CD4-positive, alpha-beta T cell treated with Interferon alpha-2 for 1 hour (primary cell): ENCODE measurements around the gene ADISSP.

Experiments
- DNase-seq, 2 donors: peaks; one replicate each; pipeline ENCODE4 v3.0.0-alpha.2; 2020 to 2022

Gene ADISSP

DNA sequence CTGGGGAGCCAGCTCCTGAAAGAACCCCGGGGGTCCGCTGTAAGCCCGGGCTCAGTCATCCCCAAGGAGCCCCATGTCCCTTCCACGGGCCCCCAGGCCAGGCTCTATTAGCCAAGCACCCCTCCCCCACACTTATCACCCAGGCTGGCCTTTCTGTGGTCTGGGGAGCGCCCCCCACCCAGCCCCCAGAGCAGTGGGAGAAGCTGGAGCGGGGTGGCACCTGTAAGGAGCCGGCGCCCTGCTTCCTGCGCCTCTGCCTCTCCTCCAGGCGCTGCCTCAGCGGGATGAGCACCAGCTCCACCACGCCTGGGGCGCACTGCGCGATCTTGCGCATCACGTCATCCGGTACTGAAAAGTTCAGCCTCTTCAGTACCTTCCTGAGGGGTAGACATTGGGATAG lies 11.4 kb upstream of the ADISSP start:
- DNase-seq, result no peak

GRCh38 chr20:3777716-3778629 lies 10.4 kb upstream of the ADISSP start:
- peak; percentile 33 to 48 for DNase-seq

GRCh38 chr20:3777381-3777715 lies 9.8 kb upstream of the ADISSP start:
- DNase-seq, result no peak

DNA sequence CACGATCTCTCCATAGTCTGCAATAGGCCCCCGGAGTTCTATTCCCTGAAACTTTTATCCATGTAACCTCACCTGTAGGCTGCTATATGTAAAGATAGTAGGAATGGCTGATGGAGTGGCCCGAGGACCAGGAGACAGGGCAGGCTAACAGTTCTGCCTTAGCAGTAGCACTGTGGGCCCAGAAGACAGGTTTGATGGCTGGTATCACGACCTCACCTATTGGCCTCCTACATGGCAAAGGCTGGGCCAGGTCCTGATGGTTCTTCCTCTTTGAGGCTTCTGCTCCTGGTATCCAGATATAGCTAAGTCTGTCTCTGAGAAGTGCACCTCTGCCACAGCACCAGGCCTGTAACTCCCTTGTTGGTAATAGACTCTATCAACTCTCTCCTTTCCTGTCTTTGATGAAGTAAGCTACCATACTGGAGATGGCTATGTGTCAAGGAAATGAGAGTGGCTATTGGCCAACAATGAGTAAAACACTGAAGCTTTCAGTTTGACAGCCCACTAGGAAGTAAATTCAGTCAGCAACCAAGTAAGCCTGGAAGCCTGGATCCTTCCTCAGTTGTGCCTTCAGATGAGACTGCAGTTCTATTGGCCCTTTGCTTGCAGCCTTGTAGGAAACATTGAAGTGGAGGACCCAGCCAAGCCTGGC lies 8.0 kb upstream of the ADISSP start:
- DNase-seq, result no peak

- no peak for DNase-seq
These were observed 4.1 kb upstream of the ADISSP start for GRCh38 chr20:3771552-3772058.

DNA sequence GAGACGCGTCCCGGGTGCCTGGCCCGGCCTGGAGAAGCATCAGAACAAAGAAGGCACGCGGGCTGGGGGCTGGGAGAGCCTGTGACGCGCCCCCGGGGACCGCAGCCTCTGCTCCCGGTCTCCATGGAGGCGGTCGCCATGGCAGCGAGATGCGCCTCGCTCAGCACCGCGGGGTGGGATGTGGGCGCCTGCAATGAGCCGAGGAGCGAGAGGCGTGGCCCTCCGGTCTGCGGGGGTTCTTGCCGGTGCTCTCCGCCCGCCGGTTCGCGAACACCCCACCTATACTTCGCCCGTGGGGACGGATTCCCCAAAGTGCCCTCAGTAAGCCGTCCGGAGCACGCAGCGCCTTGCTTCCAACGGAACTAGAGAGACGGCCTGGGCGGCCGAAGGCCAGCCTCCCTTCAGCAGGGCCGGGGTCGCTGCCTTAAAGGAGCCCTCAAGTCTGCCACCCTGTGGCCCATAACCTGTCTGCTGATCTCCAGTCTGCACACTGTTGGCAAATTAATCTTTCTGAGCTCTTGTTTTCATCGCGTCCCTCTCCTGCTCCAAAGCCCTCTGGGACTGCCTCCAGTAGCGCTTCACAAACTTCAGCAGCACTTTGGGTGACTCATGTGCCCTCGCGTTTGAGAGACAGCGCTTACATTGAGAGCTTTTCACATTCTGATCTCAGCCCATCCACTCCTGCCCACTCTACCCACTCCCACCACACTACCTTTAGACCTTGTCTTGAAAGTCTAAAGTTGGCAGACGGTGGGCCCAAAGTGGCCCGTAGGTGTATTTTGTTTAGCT lies 983 bp upstream of the ADISSP start:
- peak; percentile 83 to 88 for DNase-seq

GRCh38 chr20:3767110-3767426 lies 485 bp downstream of the ADISSP start:
- no peak for DNase-seq

DNA sequence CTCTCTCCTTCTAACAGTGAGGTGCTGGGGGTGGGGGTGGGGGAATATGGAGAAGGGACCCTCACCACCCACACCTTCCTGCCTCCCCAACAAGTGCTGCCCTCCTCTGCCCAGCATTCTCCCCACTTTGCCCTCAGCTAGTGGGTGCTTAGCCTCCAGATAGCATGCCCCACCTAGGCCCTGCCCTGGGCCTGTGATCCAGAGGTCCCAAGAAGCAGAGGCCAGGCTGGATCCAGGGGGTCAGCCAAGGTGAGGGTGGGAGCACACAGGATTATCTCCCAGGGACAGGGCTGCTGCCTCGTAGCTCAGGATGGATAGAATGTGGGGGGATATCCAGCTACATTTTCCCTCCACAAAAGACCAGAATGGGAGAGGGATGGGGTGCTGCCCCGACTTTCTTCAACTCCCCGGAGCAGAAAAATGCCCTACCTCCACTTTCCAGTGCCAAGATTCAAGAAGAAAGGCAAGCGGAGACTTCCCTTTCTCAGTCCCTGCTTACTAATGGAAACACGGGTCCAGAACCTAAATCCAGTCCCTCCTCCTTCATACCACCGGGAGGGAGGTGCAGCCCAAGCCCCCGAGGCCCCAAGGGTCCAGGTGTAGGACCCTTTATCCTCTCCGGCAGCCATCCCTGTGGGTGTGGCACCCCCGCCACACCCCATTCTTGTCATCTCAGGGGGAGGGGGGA lies 987 bp downstream of the ADISSP start:
- DNase-seq, result no peak

GRCh38 chr20:3765171-3765882 lies 2.2 kb downstream of the ADISSP start:
- DNase-seq, result no peak

DNA sequence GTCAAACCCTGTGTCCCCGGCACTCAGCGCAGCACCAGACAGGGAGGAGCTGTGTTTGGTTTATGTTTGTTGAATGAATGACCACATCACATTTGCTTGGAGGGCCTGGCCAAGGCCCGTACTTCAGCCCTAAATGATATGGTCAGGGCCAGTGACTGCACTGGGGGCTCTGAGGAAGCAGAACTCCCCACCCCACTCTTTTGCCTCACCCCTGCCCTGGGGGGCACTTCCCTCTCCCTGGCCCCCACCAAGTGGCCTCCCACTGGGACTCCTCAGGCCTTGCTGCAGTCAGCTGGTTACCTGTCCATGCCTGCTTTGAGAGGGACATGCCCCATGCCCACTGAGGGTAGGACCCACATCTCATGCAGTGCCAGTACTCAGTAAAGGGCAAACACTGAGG lies 2.9 kb downstream of the ADISSP start:
- no peak for DNase-seq

DNA sequence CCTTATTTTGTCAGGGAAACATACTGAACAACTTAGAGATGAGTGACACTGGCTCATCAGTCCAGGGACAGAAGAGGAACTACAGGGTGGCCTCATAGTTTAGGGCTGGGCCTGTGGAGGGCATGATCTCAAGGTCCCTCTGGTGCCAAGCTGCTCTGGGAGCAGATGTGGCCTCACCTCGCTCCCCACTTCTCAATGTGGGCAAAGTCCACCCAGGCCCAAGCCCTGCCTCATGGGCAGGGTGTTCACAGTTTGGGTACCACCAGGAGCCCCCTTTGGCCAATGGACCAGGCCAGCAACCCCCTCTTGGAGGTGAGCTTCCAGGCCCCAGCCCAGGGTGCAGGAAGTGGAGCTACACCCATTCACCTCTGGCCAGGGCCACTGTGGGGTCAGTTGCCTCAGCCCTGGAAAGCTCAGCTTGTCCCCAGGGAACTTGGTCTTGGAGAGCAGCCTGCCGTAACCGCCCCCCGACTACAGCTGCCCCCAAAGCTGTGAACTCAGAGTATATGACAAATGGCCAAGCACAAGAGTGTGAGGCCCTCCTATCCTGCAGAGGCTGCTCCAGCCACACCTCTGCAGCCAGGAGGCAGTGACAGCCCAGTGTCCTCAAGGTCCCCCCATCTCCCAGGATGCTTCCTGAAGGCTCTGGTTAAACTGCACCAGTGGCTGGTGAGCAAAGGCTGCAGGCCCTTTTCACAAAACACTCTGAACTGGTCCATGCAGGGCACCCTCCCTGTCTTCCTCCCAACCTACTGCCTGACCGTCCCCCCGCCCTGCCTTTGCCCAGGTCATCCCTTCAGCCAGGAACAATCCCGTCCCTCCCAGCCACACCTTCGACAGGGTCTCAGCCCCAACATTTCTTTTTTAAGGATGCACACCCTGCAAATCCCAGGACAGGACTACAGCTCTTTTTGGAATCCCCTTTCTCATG lies 3.6 kb downstream of the ADISSP start:
- no peak for DNase-seq

DNA sequence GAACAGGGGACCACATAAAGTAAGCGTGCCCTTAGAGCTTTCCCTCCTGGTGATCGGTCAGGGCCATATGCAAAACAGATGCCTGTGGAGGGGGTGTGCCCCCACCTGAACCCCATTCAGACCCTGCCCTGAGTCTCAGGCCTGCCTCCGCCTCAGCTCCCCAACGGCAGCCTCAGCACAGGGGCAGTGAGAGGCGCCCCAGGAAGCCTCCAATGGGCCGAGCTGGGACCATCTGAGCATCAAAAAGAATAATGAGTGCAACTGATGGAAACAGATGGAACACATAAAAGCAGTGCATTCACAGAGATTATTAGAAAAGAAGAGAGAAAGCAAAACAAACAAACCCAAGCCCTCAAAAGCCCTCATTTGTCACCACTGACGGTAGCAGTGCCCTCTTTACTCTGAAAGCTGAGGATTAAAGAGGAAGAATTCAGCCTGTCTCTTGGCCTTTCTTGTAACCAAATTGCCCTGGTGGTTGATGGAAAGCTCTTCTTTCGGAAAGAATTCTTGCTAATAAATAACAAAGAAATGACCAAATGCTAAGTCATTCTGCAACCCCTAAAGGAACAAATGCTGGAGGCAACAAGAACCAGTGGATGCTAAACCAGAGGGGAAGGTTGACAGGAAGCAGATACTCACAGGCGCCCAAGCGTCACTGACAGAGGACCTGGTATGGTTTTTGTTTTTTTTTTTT lies 6.8 kb downstream of the ADISSP start:
- DNase-seq, result no peak

- DNase-seq, result no peak
These were observed 7.7 kb downstream of the ADISSP start for GRCh38 chr20:3759884-3760283.

- DNase-seq, result no peak
These were observed 8.2 kb downstream of the ADISSP start for GRCh38 chr20:3759316-3759823.

DNA sequence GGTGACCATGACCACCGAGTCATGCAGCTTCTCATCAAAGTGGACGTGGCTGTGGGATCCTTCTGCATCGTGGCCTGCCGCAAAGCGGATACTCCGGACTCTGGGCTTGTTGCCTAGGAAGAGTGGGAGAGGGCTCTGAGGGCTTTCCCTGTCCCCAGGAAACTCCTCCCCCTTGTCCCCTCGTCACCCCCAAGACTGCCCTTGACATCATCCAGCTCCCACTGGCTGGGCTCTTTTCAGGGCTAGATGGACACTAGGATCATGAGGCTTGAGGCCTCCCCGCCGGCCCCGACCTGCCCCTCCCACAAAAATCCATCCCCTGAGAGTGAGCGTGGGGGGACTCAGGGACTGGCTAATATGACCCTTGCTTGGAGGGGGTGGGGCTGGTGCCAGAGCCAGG lies 9.0 kb downstream of the ADISSP start:
- DNase-seq, result no peak

- no peak for DNase-seq
These were observed 10.3 kb downstream of the ADISSP start for GRCh38 chr20:3757268-3757667.

- DNase-seq, result no peak
These were observed 11.6 kb downstream of the ADISSP start for GRCh38 chr20:3755814-3756480.

GRCh38 chr20:3755269-3755668 lies 12.3 kb downstream of the ADISSP start:
- no peak for DNase-seq

DNA sequence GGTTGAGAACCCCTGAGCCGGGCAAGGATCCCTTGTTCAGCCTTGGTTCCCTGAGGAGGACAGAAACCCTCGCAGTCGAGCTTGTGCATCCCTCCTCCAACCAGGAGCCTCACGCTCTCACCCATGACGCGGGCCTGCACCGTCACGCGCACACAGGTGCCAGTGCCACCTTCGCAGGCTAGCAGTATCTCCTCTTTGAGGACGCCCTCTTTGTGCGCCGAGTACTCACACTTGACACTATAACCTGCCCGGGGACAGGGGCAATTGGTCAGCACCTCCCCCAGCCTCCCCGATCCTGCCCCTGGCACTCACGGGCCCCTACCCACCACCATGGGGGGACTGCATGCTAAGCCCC lies 13.3 kb downstream of the ADISSP start:
- DNase-seq, result no peak
